Liver (tissue), 9 donors: Measurements from ENCODE around the gene SEL1L. TPM values are rescaled to one million over a fixed set of nuclear protein-coding genes. Genes with fewer than 3 reads are reported as not detected.

ENCODE experiments used
- DNase-seq: peaks from one replicate; pipeline ENCODE4 v3.0.0-alpha.2; 2017; ENCODE audit warnings: low spot score
- H3K27ac ChIP-seq, 2 donors: one replicate each; pipeline ENCODE4 v1.7.0; 2013; ENCODE audit warnings: inconsistent platforms in 2 of 2, low read length in 2 of 2, control low read depth in 1 of 2, low read depth in 1 of 2, mild to moderate bottlenecking in 1 of 2
- H3K27me3 ChIP-seq, 4 donors: one replicate each; pipeline versions ENCODE4 v1.6.1 to v1.7.0; 2013; ENCODE audit warnings: low read length in 3 of 4, inconsistent platforms in 1 of 4, mild to moderate bottlenecking in 1 of 4, moderate library complexity in 1 of 4; ENCODE audit not compliant: control insufficient read depth in 4 of 4, insufficient read depth in 4 of 4
- H3K36me3 ChIP-seq, 4 donors: one replicate each; pipeline versions ENCODE4 v1.6.1 to v1.7.0; 2013; ENCODE audit warnings: low read length in 3 of 4, mild to moderate bottlenecking in 3 of 4, low read depth in 1 of 4, moderate library complexity in 1 of 4; ENCODE audit not compliant: control insufficient read depth in 4 of 4, insufficient read depth in 3 of 4
- H3K4me1 ChIP-seq, 4 donors: one replicate each; pipeline versions ENCODE4 v1.6.1 to v1.7.0; 2013; ENCODE audit warnings: low read length in 3 of 4, mild to moderate bottlenecking in 3 of 4, moderate library complexity in 1 of 4; ENCODE audit not compliant: control insufficient read depth in 4 of 4, insufficient read depth in 4 of 4
- H3K4me3 ChIP-seq, 3 donors: one replicate each; pipeline versions ENCODE4 v1.6.1 to v1.7.0; 2013; ENCODE audit warnings: low read length in 3 of 3, control low read depth in 1 of 3, low read depth in 1 of 3, mild to moderate bottlenecking in 1 of 3
- H3K9ac ChIP-seq, 2 donors: one replicate each; pipeline ENCODE4 v1.7.0; 2013; ENCODE audit warnings: low read length in 2 of 2, mild to moderate bottlenecking in 2 of 2, moderate library complexity in 2 of 2, control low read depth in 1 of 2, low read depth in 1 of 2
- H3K9me3 ChIP-seq, 4 donors: one replicate each; pipeline versions ENCODE4 v1.6.1 to v1.7.0; 2013; ENCODE audit warnings: low read length in 3 of 4; ENCODE audit not compliant: control insufficient read depth in 4 of 4
- ATF3 ChIP-seq: IDR thresholded peaks from 2 replicates; pipeline ENCODE4 v1.6.1; 2016; ENCODE audit warnings: antibody characterized with exemption
- CTCF ChIP-seq: fragments of 150-350 bp; IDR thresholded peaks from 2 replicates; pipeline ENCODE4 v1.5.1; 2017; ENCODE audit warnings: improper control_type of control experiment, low read depth, low read length; ENCODE audit not compliant: missing input control
- EGR1 ChIP-seq, 2 donors: IDR thresholded peaks; 2 replicates each; pipeline ENCODE4 v1.6.1; 2016 to 2018; ENCODE audit warnings: antibody characterized with exemption in 2 of 2, low read depth in 2 of 2
- FOXA1 ChIP-seq: IDR thresholded peaks from 2 replicates; pipeline ENCODE4 v1.6.1; 2016; ENCODE audit warnings: antibody characterized with exemption
- FOXA2 ChIP-seq: IDR thresholded peaks from 2 replicates; pipeline ENCODE4 v1.6.1; 2016; ENCODE audit warnings: antibody characterized with exemption
- HNF4A ChIP-seq, 2 donors: conservative IDR thresholded peaks; 2 replicates each; pipeline ENCODE4 v1.6.1; 2016; ENCODE audit warnings: antibody characterized with exemption in 2 of 2, mild to moderate bottlenecking in 2 of 2
- HNF4G ChIP-seq: IDR thresholded peaks from 2 replicates; pipeline ENCODE4 v1.6.1; 2016; ENCODE audit warnings: antibody characterized with exemption
- JUND ChIP-seq, 2 donors: IDR thresholded peaks; 2 replicates each; pipeline ENCODE4 v1.6.1; 2016; ENCODE audit warnings: antibody characterized with exemption in 2 of 2
- MAX ChIP-seq: IDR thresholded peaks from 2 replicates; pipeline ENCODE4 v1.6.1; 2016; ENCODE audit warnings: antibody characterized with exemption
- NR2F2 ChIP-seq: IDR thresholded peaks from 2 replicates; pipeline ENCODE4 v1.6.1; 2016; ENCODE audit warnings: antibody characterized with exemption
- REST ChIP-seq: IDR thresholded peaks from 2 replicates; pipeline ENCODE4 v1.6.1; 2016; ENCODE audit warnings: antibody characterized with exemption, mild to moderate bottlenecking
- RXRA ChIP-seq, 2 donors: IDR thresholded peaks; 2 replicates each; pipeline ENCODE4 v1.6.1; 2017 to 2018; ENCODE audit warnings: antibody characterized with exemption in 2 of 2, mild to moderate bottlenecking in 1 of 2
- SP1 ChIP-seq: IDR thresholded peaks from 2 replicates; pipeline ENCODE4 v1.6.1; 2018; ENCODE audit warnings: antibody characterized with exemption, mild to moderate bottlenecking
- TAF1 ChIP-seq: conservative IDR thresholded peaks from 2 replicates; pipeline ENCODE4 v1.6.1; 2016; ENCODE audit warnings: antibody characterized with exemption, mild to moderate bottlenecking
- YY1 ChIP-seq: IDR thresholded peaks from 2 replicates; pipeline ENCODE4 v1.6.1; 2016; ENCODE audit warnings: antibody characterized with exemption, mild to moderate bottlenecking
- ZBTB33 ChIP-seq: IDR thresholded peaks from 2 replicates; pipeline ENCODE4 v1.6.1; 2016; ENCODE audit warnings: antibody characterized with exemption
- WGBS: extraction: QIAGEN DNeasy Blood & Tissue Kit; methylation state at CpG from one replicate; pipeline ENCODE4 v1.1.7; 2013; 5-methylcytosine and 5-hydroxymethylcytosine counted together
- polyA plus RNA-seq, 2 donors: library from polyadenylated mRNA; stranded (reverse) in 1 of 2; unstranded in 1 of 2; fragments of 200-250 nt in 1 of 2; fragments of >200 nt in 1 of 2; fragmentation: Nextera tagmentation in 1 of 2; extraction: Ambion mirVana in 1 of 2; gene quantifications; one replicate each; pipeline versions ENCODE4 v1.2.1 to v1.2.3, GENCODE V29; 2013 to 2015
- total RNA-seq, 2 donors: library from RNA; depleted of rRNA; stranded (reverse); fragments of >200 nt; gene quantifications; one replicate each; pipeline ENCODE4 v1.2.3, GENCODE V29; 2014
- donor health status: healthy.
- donor health status: healthy.
- donor health status: healthy.
- donor health status: healthy.
- donor health status: healthy.

Gene SEL1L
- total and polyA plus RNA-seq, 4 donors: 40.7 to 117 (median 45.6) TPM

GRCh38 chr14:81506487-81506886 is 27.2 kb downstream of the SEL1L start:
- DNase-seq: no peak
- Histone ChIP-seq H3K4me1 (peaks cover 0 to 15% (median 5%) of the 10 kb centered on the region in 4 donors), H3K27me3 (no peaks in the 10 kb centered on the region), H3K36me3 (peaks cover 7 to 54% (median 45%) of the 10 kb centered on the region in 4 donors), H3K27ac (no peak overlapping the region), H3K4me3 (no peak overlapping the region), H3K9me3 (no peaks in the 10 kb centered on the region), H3K9ac (no peak overlapping the region)
- TF ChIP-seq NR2F2 (no peak), SP1 (no peak), YY1 (no peak)

GRCh38 chr14:81504864-81505263 is 28.8 kb downstream of the SEL1L start:
- TF ChIP-seq REST: no peak
- no peak for TF ChIP-seq EGR1 (IDR thresholded peaks at IDR 0.05; ENCODE audit: low read depth in 2 of 2)
- TF ChIP-seq ATF3: no peak
- TF ChIP-seq RXRA (IDR thresholded peaks at IDR 0.05): no peak
- TF ChIP-seq YY1: no peak
- TF ChIP-seq CTCF: no peak
- TF ChIP-seq SP1: no peak
- TF ChIP-seq HNF4G: no peak
- no peak for TF ChIP-seq MAX
- no peak for TF ChIP-seq TAF1
- no peak for TF ChIP-seq JUND (IDR thresholded peaks at IDR 0.05)
- TF ChIP-seq NR2F2: no peak
- Histone ChIP-seq H3K36me3 (peaks cover 12 to 64% (median 55%) of the 10 kb centered on the region in 4 donors), H3K27me3 (no peaks in the 10 kb centered on the region), H3K27ac (no peak overlapping the region), H3K4me1 (peaks cover 0 to 3% (median 0%) of the 10 kb centered on the region in 4 donors), H3K4me3 (no peak overlapping the region), H3K9me3 (no peaks in the 10 kb centered on the region), H3K9ac (no peak overlapping the region)
- WGBS: 91% methylated on average over 2 of the region's 2 CpGs
- DNase-seq: no peak

- Histone ChIP-seq H3K9me3 (no peaks in the 10 kb centered on the region), H3K4me3 (no peak overlapping the region), H3K36me3 (peaks cover 10 to 73% (median 63%) of the 10 kb centered on the region in 4 donors), H3K27me3 (no peaks in the 10 kb centered on the region), H3K9ac (no peak overlapping the region), H3K27ac (no peak overlapping the region), H3K4me1 (no peaks in the 10 kb centered on the region)
- no peak for DNase-seq
- TF ChIP-seq JUND (IDR thresholded peaks at IDR 0.05) (no peak), MAX (no peak), HNF4A (conservative IDR thresholded peaks at IDR 0.05) (no peak), HNF4G (no peak), ATF3 (no peak), FOXA2 (no peak), ZBTB33 (no peak), RXRA (IDR thresholded peaks at IDR 0.05) (no peak), CTCF (no peak), FOXA1 (no peak), SP1 (no peak), EGR1 (IDR thresholded peaks at IDR 0.05; ENCODE audit: low read depth in 2 of 2) (no peak), TAF1 (no peak)
- 93% methylated on average over 1 of the region's 1 CpG for WGBS
These were observed 47.9 kb downstream of the SEL1L start for GRCh38 chr14:81485781-81486180.
